Measurements from ENCODE around the gene TOMM22.

The TOMM22 gene

GRCh38 chr22:38715852-38716251 is 34.1 kb downstream of the TOMM22 start:
- DNase-seq (ENCODE audit: low read depth), result no peak

GRCh38 chr22:38716271-38716670 is 34.5 kb downstream of the TOMM22 start:
- no peak for DNase-seq (ENCODE audit: low read depth)

- no peak for DNase-seq (ENCODE audit: low read depth)
Observed at GRCh38 chr22:38716826-38717225, 35.1 kb downstream of the TOMM22 start.

- no peak for DNase-seq (ENCODE audit: low read depth)
Observed at GRCh38 chr22:38717244-38717643, 35.5 kb downstream of the TOMM22 start.

- DNase-seq (ENCODE audit: low read depth), result no peak
Observed at GRCh38 chr22:38718414-38718813, 36.7 kb downstream of the TOMM22 start.

- no peak for DNase-seq (ENCODE audit: low read depth)
Observed at GRCh38 chr22:38719196-38719595, 37.4 kb downstream of the TOMM22 start.

GRCh38 chr22:38720350-38720749 is 38.6 kb downstream of the TOMM22 start:
- no peak for DNase-seq (ENCODE audit: low read depth)

GRCh38 chr22:38721551-38721950 is 39.8 kb downstream of the TOMM22 start:
- no peak for DNase-seq (ENCODE audit: low read depth)

- no peak for DNase-seq (ENCODE audit: low read depth)
Observed at GRCh38 chr22:38724176-38724575, 42.4 kb downstream of the TOMM22 start.

GRCh38 chr22:38724926-38725571 is 43.3 kb downstream of the TOMM22 start:
- no peak for DNase-seq (ENCODE audit: low read depth)

GRCh38 chr22:38725900-38726655 is 44.3 kb downstream of the TOMM22 start:
- DNase-seq (ENCODE audit: low read depth), result no peak

GRCh38 chr22:38727123-38727522 is 45.4 kb downstream of the TOMM22 start:
- no peak for DNase-seq (ENCODE audit: low read depth)

GRCh38 chr22:38727530-38728451 is 46.0 kb downstream of the TOMM22 start:
- DNase-seq (ENCODE audit: low read depth), result no peak

GRCh38 chr22:38728871-38729796 is 47.4 kb downstream of the TOMM22 start:
- DNase-seq (ENCODE audit: low read depth), result no peak

- no peak for DNase-seq (ENCODE audit: low read depth)
Observed at GRCh38 chr22:38729946-38730345, 48.2 kb downstream of the TOMM22 start.

- DNase-seq (ENCODE audit: low read depth), result no peak
Observed at GRCh38 chr22:38730411-38730871, 48.7 kb downstream of the TOMM22 start.

GRCh38 chr22:38731703-38732161 is 50.0 kb downstream of the TOMM22 start:
- DNase-seq (ENCODE audit: low read depth), result no peak

GRCh38 chr22:38732251-38732815 is 50.6 kb downstream of the TOMM22 start:
- DNase-seq (ENCODE audit: low read depth), result no peak

GRCh38 chr22:38733329-38733723 is 51.6 kb downstream of the TOMM22 start:
- DNase-seq (ENCODE audit: low read depth), result peak; percentile 45

- DNase-seq (ENCODE audit: low read depth), result no peak
Observed at GRCh38 chr22:38733724-38734381, 52.1 kb downstream of the TOMM22 start.
